Hematopoietic multipotent progenitor cell treated with erythropoietin and hydrocortisone succinate and interleukin-3 and kit ligand, for 8 days (in vitro differentiated cells): ENCODE data around the gene UNC5A.
A peak's percentile ranks its signal among the peaks of the same experiment; 100 is the strongest.

Experiments
- DNase-seq: peaks from one replicate; pipeline ENCODE4 v3.0.0-alpha.2; 2015

The UNC5A gene

GRCh38 chr5:176881816-176882566, 71.6 kb downstream of the UNC5A start:
- no peak for DNase-seq

- DNase-seq = no peak
Measured at GRCh38 chr5:176882567-176882903, 72.2 kb downstream of the UNC5A start.

GRCh38 chr5:176883700-176884570, 73.6 kb downstream of the UNC5A start:
- no peak for DNase-seq

GRCh38 chr5:176884571-176884890, 74.2 kb downstream of the UNC5A start:
- no peak for DNase-seq

GRCh38 chr5:176886336-176887251, 76.2 kb downstream of the UNC5A start:
- DNase-seq = no peak

GRCh38 chr5:176887252-176887849, 77.0 kb downstream of the UNC5A start:
- no peak for DNase-seq

GRCh38 chr5:176888016-176888864, 77.9 kb downstream of the UNC5A start:
- no peak for DNase-seq

GRCh38 chr5:176888865-176889165, 78.5 kb downstream of the UNC5A start:
- DNase-seq = no peak

- no peak for DNase-seq
Measured at GRCh38 chr5:176889321-176890280, 79.2 kb downstream of the UNC5A start.

GRCh38 chr5:176890455-176891330, 80.3 kb downstream of the UNC5A start:
- no peak for DNase-seq

- no peak for DNase-seq
Measured at GRCh38 chr5:176891331-176891958, 81.1 kb downstream of the UNC5A start.

- DNase-seq = no peak
Measured at GRCh38 chr5:176892663-176893062, 82.3 kb downstream of the UNC5A start.

- DNase-seq = no peak
Measured at GRCh38 chr5:176894298-176894697, 83.9 kb downstream of the UNC5A start.

GRCh38 chr5:176895831-176896230, 85.5 kb downstream of the UNC5A start:
- DNase-seq = no peak

GRCh38 chr5:176897263-176897662, 86.9 kb downstream of the UNC5A start:
- no peak for DNase-seq

- DNase-seq = peak; percentile 23
Measured at GRCh38 chr5:176899296-176899891, 89.0 kb downstream of the UNC5A start, which contains the start of gene HK3. Gene HK3, minus strand, starts transcription at chr5:176899346. Its CDS starts 3,187 bp downstream, at chr5:176896159.

- peak; percentile 21 for DNase-seq
Measured at GRCh38 chr5:176899946-176900779, 89.8 kb downstream of the UNC5A start.

GRCh38 chr5:176900780-176901204, 90.4 kb downstream of the UNC5A start:
- no peak for DNase-seq
